Smooth muscle cell of trachea (primary cell): ENCODE data around the gene VCX3B. TPM values are rescaled to one million over a fixed set of nuclear protein-coding genes. Genes with fewer than 3 reads are reported as not detected.

Source experiments
- total RNA-seq: library from RNA; depleted of rRNA; stranded (reverse); fragments of >200 nt; gene quantifications from 2 replicates; pipeline ENCODE4 v1.2.1, GENCODE V29; 2014

VCX3B gene
- total RNA-seq = not detected in 2 replicates

DNA sequence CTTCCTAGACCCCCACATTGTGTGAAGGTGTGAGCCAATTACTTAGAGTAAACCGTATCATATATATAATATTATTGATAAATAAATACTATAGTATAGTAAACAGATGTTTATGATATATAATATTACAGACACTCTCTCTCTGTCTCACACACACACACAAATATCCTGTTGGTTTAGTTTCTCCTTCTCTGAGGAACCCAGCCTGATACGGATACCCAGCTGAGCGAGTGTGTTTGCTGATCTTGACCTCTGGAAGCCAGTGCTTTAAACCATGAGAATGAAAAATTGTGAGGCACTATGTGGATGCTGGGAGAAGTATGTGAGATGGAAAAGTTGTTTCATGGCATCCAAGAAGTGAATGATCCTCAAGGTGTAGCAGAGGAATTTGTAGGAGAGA is at the start of gene VCX3B:
Gene VCX3B (plus strand): TSS at position 301 of the 400 bp plus-strand sequence. CDS start 621 bp downstream, outside the sequence.

